Mesendoderm (in vitro differentiated cells): ENCODE results near the gene PLPP4.

ENCODE experiments used
- DNase-seq: peaks from one replicate; pipeline ENCODE4 v3.0.0; 2013
- H2AK5ac ChIP-seq: 2 replicates; pipeline ENCODE4 v1.6.1; 2013; ENCODE audit warnings: low read length, inconsistent platforms
- H2BK120ac ChIP-seq: 2 replicates; pipeline ENCODE4 v1.6.1; 2013; ENCODE audit warnings: low read depth, mild to moderate bottlenecking, low read length, moderate library complexity, mixed read lengths
- H2BK15ac ChIP-seq: replicated peaks from 2 replicates; pipeline ENCODE4 v1.6.1; 2013; ENCODE audit warnings: low read depth, mild to moderate bottlenecking, moderate library complexity
- H2BK5ac ChIP-seq: 2 replicates; pipeline ENCODE4 v1.6.1; 2013; ENCODE audit warnings: low read length, inconsistent platforms
- H3K18ac ChIP-seq: 2 replicates; pipeline ENCODE4 v1.6.1; 2013; ENCODE audit warnings: mild to moderate bottlenecking, low read length, mixed read lengths
- H3K23ac ChIP-seq: one replicate; pipeline ENCODE4 v1.6.1; 2013; ENCODE audit warnings: low read length
- H3K27ac ChIP-seq: 2 replicates; pipeline ENCODE4 v1.5.1; 2013; ENCODE audit warnings: low read depth, mild to moderate bottlenecking, inconsistent platforms, low read length, moderate library complexity
- H3K27me3 ChIP-seq: 2 replicates; pipeline ENCODE4 v1.6.1; 2013; ENCODE audit warnings: low read length, control low read depth, mild to moderate bottlenecking, inconsistent platforms; ENCODE audit not compliant: insufficient read depth, poor library complexity
- H3K36me3 ChIP-seq: 2 replicates; pipeline ENCODE4 v1.6.1; 2013; ENCODE audit warnings: low read length, inconsistent platforms; ENCODE audit not compliant: control insufficient read depth, insufficient read depth
- H3K4ac ChIP-seq: one replicate; pipeline ENCODE4 v1.6.1; 2013; ENCODE audit warnings: low read depth, mild to moderate bottlenecking, low read length, moderate library complexity
- H3K4me1 ChIP-seq: 2 replicates; pipeline ENCODE4 v1.6.1; 2013; ENCODE audit warnings: low read depth, low read length, inconsistent platforms; ENCODE audit not compliant: control insufficient read depth
- H3K4me2 ChIP-seq: 2 replicates; pipeline ENCODE4 v1.6.1; 2013; ENCODE audit warnings: low read length
- H3K4me3 ChIP-seq: 2 replicates; pipeline ENCODE4 v1.5.1; 2013; ENCODE audit warnings: mild to moderate bottlenecking, low read length
- H3K56ac ChIP-seq: one replicate; pipeline ENCODE4 v1.6.1; 2013; ENCODE audit warnings: low read length
- H3K79me1 ChIP-seq: 2 replicates; pipeline ENCODE4 v1.6.1; 2013; ENCODE audit warnings: low read length, inconsistent platforms
- H3K79me2 ChIP-seq: 2 replicates; pipeline ENCODE4 v1.6.1; 2013; ENCODE audit warnings: mild to moderate bottlenecking, low read length; ENCODE audit not compliant: control insufficient read depth, insufficient read depth
- H3K9ac ChIP-seq: 2 replicates; pipeline ENCODE4 v1.6.1; 2013; ENCODE audit warnings: low read length, inconsistent platforms
- H4K5ac ChIP-seq: one replicate; pipeline ENCODE4 v1.6.1; 2013; ENCODE audit warnings: low read length
- H4K8ac ChIP-seq: one replicate; pipeline ENCODE4 v1.6.1; 2013; ENCODE audit warnings: low read depth, mild to moderate bottlenecking, control low read depth, low read length, moderate library complexity
- WGBS: extraction: QIAGEN DNeasy Blood & Tissue Kit; methylation state at CpG from one replicate; pipeline ENCODE4 v1.1.7; 2013; ENCODE audit warnings: low lambda C conversion rate, missing lambda C conversion rate; ENCODE audit not compliant: insufficient coverage; ENCODE audit errors: extremely low coverage; 5-methylcytosine and 5-hydroxymethylcytosine counted together

Gene PLPP4

GRCh38 chr10:120457431-120458172 lies 575 bp downstream of the PLPP4 start:
- Histone ChIP-seq H2BK120ac (no peak overlapping the region), H2AK5ac (no peak overlapping the region), H2BK15ac (no peak overlapping the region), H3K23ac (no peak overlapping the region), H3K79me2 (no peaks in the 10 kb centered on the region), H3K79me1 (no peaks in the 10 kb centered on the region), H4K8ac (no peak overlapping the region), H4K5ac (no peak overlapping the region), H3K4me3 (peak overlapping the region; percentile 26), H3K18ac (peak overlapping the region; percentile 16), H3K9ac (peak overlapping the region; percentile 58), H3K36me3 (no peaks in the 10 kb centered on the region), H3K27me3 (no peaks in the 10 kb centered on the region), H3K4me1 (no peaks in the 10 kb centered on the region), H3K4me2 (peak overlapping the region; percentile 45), H2BK5ac (no peak overlapping the region), H3K4ac (no peak overlapping the region), H3K56ac (peak overlapping the region; percentile 72), H3K27ac (no peak overlapping the region)
- no CpG with 5 or more reads among the region's 52 CpGs for WGBS
- DNase-seq, result no peak

- no peak overlapping the region for H2BK15ac ChIP-seq
- no peak overlapping the region for H3K56ac ChIP-seq
- H3K23ac ChIP-seq, result no peak overlapping the region
- H3K9ac ChIP-seq, result no peak overlapping the region
- no peak overlapping the region for H3K4ac ChIP-seq
- no peak overlapping the region for H2AK5ac ChIP-seq
- no peaks in the 10 kb centered on the region for H3K36me3 ChIP-seq
- H3K4me2 ChIP-seq, result no peak overlapping the region
- no peak overlapping the region for H2BK120ac ChIP-seq
- H3K4me1 ChIP-seq, result no peaks in the 10 kb centered on the region
- H3K27ac ChIP-seq, result no peak overlapping the region
- no peak overlapping the region for H4K5ac ChIP-seq
- H3K27me3 ChIP-seq, result no peaks in the 10 kb centered on the region
- no peak overlapping the region for H3K18ac ChIP-seq
- DNase-seq, result no peak
- H3K79me1 ChIP-seq, result no peaks in the 10 kb centered on the region
- H3K4me3 ChIP-seq, result no peak overlapping the region
- no peak overlapping the region for H2BK5ac ChIP-seq
- H3K79me2 ChIP-seq, result no peaks in the 10 kb centered on the region
- H4K8ac ChIP-seq, result no peak overlapping the region
- WGBS, result no CpG with 5 or more reads among the region's 4 CpGs
Observed at GRCh38 chr10:120458432-120458831, 1.4 kb downstream of the PLPP4 start.

- Histone ChIP-seq H3K4ac (no peak overlapping the region), H3K4me2 (no peak overlapping the region), H3K4me1 (no peaks in the 10 kb centered on the region), H2AK5ac (no peak overlapping the region), H4K5ac (no peak overlapping the region), H2BK15ac (no peak overlapping the region), H3K9ac (no peak overlapping the region), H3K56ac (no peak overlapping the region), H4K8ac (no peak overlapping the region), H3K36me3 (no peaks in the 10 kb centered on the region), H3K18ac (peak overlapping the region; percentile 8), H3K4me3 (no peak overlapping the region), H3K27ac (peak overlapping the region; percentile 22), H2BK5ac (no peak overlapping the region), H2BK120ac (no peak overlapping the region), H3K27me3 (no peaks in the 10 kb centered on the region), H3K23ac (no peak overlapping the region), H3K79me2 (no peaks in the 10 kb centered on the region), H3K79me1 (no peaks in the 10 kb centered on the region)
- WGBS, result no CpG with 5 or more reads among the region's 5 CpGs
- peak; percentile 83 for DNase-seq
Observed at GRCh38 chr10:120459185-120459584, 2.2 kb downstream of the PLPP4 start.

GRCh38 chr10:120460186-120460585 lies 3.2 kb downstream of the PLPP4 start:
- H3K23ac ChIP-seq, result no peak overlapping the region
- no peak overlapping the region for H2BK15ac ChIP-seq
- H2BK5ac ChIP-seq, result peak overlapping the region; percentile 5
- no peak overlapping the region for H4K8ac ChIP-seq
- no peak overlapping the region for H3K18ac ChIP-seq
- H3K4me2 ChIP-seq, result no peak overlapping the region
- H2BK120ac ChIP-seq, result no peak overlapping the region
- H3K79me2 ChIP-seq, result no peaks in the 10 kb centered on the region
- H4K5ac ChIP-seq, result no peak overlapping the region
- no peak overlapping the region for H2AK5ac ChIP-seq
- H3K56ac ChIP-seq, result no peak overlapping the region
- H3K4ac ChIP-seq, result no peak overlapping the region
- DNase-seq, result no peak
- no peaks in the 10 kb centered on the region for H3K27me3 ChIP-seq
- no peak overlapping the region for H3K4me3 ChIP-seq
- H3K27ac ChIP-seq, result no peak overlapping the region
- no peaks in the 10 kb centered on the region for H3K36me3 ChIP-seq
- H3K79me1 ChIP-seq, result no peaks in the 10 kb centered on the region
- no peaks in the 10 kb centered on the region for H3K4me1 ChIP-seq
- H3K9ac ChIP-seq, result no peak overlapping the region
- no CpG with 5 or more reads among the region's 1 CpG for WGBS

- Histone ChIP-seq H3K36me3 (no peaks in the 10 kb centered on the region), H4K8ac (no peak overlapping the region), H2BK5ac (no peak overlapping the region), H2BK15ac (no peak overlapping the region), H3K9ac (no peak overlapping the region), H3K4me1 (no peaks in the 10 kb centered on the region), H3K23ac (no peak overlapping the region), H3K56ac (no peak overlapping the region), H2BK120ac (no peak overlapping the region), H3K79me2 (no peaks in the 10 kb centered on the region), H3K4ac (no peak overlapping the region), H3K79me1 (no peaks in the 10 kb centered on the region), H2AK5ac (no peak overlapping the region), H3K4me3 (no peak overlapping the region), H3K27ac (no peak overlapping the region), H3K27me3 (no peaks in the 10 kb centered on the region), H3K4me2 (no peak overlapping the region), H3K18ac (no peak overlapping the region), H4K5ac (no peak overlapping the region)
- DNase-seq, result peak; percentile 79
Observed at GRCh38 chr10:120460776-120461175, 3.7 kb downstream of the PLPP4 start.
